NCI-H146 (cell line): ENCODE measurements around the gene TMEM182.

Experiments used
- DNase-seq: peaks from one replicate; lab custom pipeline; 2025; lab: John Stamatoyannopoulos, UW

TMEM182 gene

GRCh38 chr2:102761763-102762162 is at the start of gene TMEM182:
Gene TMEM182 (plus strand): TSS chr2:102762031. CDS start chr2:102762218, 187 bp downstream.
- no peak for DNase-seq

GRCh38 chr2:102717308-102718018 is 44.4 kb upstream of the TMEM182 start:
- DNase-seq, result no peak

GRCh38 chr2:102718387-102719316 is 43.2 kb upstream of the TMEM182 start:
- no peak for DNase-seq

GRCh38 chr2:102724016-102724490 is 37.8 kb upstream of the TMEM182 start:
- no peak for DNase-seq

- DNase-seq, result no peak
These were observed 37.3 kb upstream of the TMEM182 start for GRCh38 chr2:102724553-102724952.

- DNase-seq, result no peak
These were observed 35.4 kb upstream of the TMEM182 start for GRCh38 chr2:102726128-102727087.

GRCh38 chr2:102735416-102736109 is 26.3 kb upstream of the TMEM182 start:
- DNase-seq, result peak; percentile 72

GRCh38 chr2:102736110-102736409 is 25.8 kb upstream of the TMEM182 start:
- peak; percentile 91 for DNase-seq

- DNase-seq, result peak; percentile 93
These were observed 25.1 kb upstream of the TMEM182 start for GRCh38 chr2:102736410-102737409.

GRCh38 chr2:102737431-102737830 is 24.4 kb upstream of the TMEM182 start:
- no peak for DNase-seq

- DNase-seq, result no peak
These were observed 18.6 kb upstream of the TMEM182 start for GRCh38 chr2:102743259-102743658.

GRCh38 chr2:102748107-102748506 is 13.7 kb upstream of the TMEM182 start:
- DNase-seq, result no peak

GRCh38 chr2:102749938-102750337 is 11.9 kb upstream of the TMEM182 start:
- no peak for DNase-seq

- DNase-seq, result peak; percentile 71
These were observed 8.2 kb upstream of the TMEM182 start for GRCh38 chr2:102753563-102754159.

GRCh38 chr2:102754456-102755145 is 7.2 kb upstream of the TMEM182 start:
- DNase-seq, result no peak

GRCh38 chr2:102755284-102755683 is 6.5 kb upstream of the TMEM182 start:
- DNase-seq, result no peak

- DNase-seq, result no peak
These were observed 3.4 kb upstream of the TMEM182 start for GRCh38 chr2:102758439-102758838.

GRCh38 chr2:102764083-102764482 is 2.3 kb downstream of the TMEM182 start:
- no peak for DNase-seq

- no peak for DNase-seq
These were observed 3.2 kb downstream of the TMEM182 start for GRCh38 chr2:102765061-102765460.
